HG03439 (cell line): ENCODE data around the gene MS4A4A.
"Not testable (repeated sequence)": the region's sequence is repeated elsewhere in the genome, so short reads cannot be mapped to it uniquely, and the experiment has no call there.

ENCODE experiments used
- ATAC-seq: cut with Tn5 transposase; IDR thresholded peaks from one replicate; pipeline ENCODE4 v1.9.1; 2021; ENCODE audit warnings: mild to moderate bottlenecking, moderate library complexity; ENCODE audit not compliant: unreplicated experiment

Gene MS4A4A

DNA sequence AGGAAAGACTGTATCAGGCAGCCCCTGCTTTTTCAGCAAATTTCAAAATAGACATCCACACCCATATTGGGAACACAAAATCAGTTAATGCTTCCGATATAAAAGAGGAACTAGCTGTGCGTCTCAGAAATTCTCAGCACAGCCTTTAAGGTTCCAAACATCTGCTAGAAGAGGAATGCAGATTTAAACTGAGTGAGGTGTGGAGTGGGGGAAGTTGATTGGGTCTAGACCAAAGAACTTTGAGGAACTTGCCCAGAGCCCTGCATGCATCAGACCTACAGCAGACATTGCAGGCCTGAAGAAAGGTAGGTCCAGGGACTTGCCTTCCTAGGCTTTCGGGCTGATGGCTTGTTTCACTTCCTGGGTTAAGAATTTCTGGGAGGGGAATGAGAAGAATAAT lies at the start of gene MS4A4A:
MS4A4A (plus strand) TSS at position 255 of the 400 bp plus-strand sequence; CDS start at position 265, 10 bp downstream.
- ATAC-seq = no peak

DNA sequence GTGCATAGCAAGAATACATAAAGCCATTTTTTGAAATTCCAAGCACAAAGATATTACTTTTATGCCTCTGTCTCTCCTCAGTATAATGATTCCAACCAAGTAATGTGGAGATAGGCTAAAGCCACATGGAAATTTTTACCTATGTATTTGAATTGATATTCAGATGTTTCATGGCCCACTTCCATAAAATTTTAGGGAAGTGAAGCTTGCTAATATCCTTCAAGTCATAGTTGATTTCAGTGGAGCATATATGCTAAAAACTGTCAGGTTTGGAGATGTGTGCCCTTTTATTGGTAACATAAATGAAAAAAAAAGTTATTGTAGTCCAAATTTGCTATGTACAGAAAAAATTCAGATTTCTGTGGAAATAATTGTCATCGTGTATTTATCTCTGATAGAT lies 49.8 kb upstream of the MS4A4A start:
- ATAC-seq = no peak

DNA sequence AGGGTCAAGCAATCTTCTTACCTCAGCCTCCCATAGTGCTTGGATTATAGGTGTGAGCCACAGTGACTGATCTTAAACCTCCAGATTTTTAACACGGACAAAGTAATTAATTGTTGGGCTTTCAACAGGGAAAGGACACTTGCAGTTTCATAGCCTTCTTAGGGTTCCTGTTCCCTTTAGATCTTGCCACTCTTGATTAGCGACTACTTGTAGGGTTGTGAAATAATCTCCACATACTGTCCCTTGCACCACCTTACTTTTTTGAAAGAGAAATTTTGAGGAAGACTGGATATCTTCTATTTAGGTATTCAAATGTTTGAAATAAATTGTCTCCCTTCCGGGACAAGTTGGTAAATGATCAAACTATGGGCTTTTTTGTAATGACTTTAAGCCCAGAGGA lies 45.1 kb upstream of the MS4A4A start:
- ATAC-seq = no peak

DNA sequence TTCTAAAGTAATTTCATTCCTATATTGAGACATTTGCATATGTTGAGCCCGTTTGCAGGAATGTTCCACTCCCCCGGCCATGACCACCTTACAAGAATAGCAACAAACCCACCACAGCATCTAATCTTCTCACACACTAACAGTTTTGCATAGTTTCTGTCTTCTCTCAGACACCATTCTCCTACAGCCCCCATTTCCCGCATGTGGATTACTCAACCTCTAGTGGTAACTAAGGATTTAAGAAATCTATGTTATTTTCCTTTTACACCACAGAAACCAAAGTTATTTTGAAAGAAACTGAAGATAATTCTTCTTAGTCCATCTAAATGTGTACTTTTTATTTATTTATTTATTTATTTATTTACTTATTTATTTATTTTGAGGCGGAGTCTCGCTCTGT lies 39.8 kb upstream of the MS4A4A start:
- ATAC-seq = no peak

DNA sequence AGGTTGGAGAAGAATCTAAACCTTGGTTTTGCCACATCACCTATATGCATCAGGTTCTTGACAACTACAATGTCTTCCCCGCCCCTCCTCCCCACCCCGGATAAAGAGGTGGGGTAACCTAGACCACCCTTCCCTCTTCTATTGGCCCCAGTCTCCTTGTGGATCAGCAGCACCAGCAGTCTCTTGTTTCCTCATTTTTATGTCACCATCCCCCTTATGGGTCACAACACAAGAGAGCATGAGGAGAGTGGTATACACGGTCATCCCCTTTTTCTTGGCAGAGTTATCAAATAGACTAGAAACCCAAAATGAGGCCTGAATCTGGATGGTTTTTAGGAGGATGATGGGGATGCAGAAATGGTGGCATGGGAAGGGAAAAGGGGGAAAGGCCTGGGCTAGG lies 38.7 kb upstream of the MS4A4A start:
- ATAC-seq = no peak

DNA sequence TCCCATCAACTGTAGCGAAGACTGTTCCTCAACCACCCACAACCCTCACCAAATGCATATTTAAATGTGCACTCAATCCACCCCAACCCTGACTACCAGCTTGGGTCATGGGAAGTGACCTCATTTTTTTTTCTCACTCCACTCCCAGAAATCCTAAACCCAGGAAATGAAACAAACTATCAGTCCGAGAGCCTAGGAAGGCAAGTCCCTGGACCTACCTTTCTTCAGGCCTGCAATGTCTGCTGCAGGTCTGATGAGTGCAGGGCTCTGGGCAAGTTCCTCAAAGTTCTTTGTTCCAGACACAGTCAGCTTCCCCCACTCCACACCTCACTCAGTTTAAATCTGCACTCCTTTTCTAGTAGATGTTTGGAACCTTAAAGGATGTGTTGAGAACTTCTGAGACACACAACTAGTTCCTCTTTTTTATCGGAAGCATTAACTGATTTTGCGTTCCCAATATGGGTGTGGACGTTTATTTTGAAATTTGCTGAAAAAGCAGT lies 37.7 kb upstream of the MS4A4A start, which contains the start of gene MS4A4E:
MS4A4E (minus strand) TSS at position 398 of the 500 bp plus-strand sequence. CDS start 13,082 bp downstream, outside the sequence.
- ATAC-seq = no peak

DNA sequence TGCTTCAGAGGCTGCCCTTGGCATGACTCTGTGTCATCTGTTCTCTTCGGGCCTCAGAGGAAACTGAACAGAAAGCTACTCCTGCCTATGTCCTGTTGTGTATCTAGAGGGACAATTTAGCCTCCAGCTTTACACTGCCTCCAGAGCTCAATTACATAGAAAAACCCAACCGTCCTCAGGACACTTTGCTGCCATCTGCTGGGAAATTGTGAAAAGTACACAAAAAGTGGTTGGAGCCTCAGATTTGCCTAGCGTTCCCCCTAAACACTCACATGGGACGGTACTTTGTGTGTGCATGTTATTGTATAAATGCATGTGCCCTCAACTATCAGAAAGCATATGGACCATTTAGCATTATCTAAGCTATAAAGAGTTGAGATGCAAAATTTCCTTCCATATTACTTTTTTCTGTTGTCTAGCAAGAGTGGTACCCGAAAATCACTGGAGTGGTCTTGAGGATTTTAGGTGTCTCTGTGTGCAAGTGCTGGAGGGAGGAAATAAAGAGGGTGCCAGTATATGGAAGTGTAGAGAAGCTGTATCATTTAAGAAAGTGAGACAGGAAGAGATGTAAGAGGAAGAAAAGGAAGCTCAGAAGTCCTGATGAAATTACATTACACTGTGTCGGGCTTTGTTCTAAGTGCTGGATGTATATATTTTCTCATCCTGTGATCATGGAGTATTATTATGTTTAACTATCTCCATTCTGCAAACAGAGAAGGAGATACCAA lies 28.8 kb upstream of the MS4A4A start:
- ATAC-seq = no peak

DNA sequence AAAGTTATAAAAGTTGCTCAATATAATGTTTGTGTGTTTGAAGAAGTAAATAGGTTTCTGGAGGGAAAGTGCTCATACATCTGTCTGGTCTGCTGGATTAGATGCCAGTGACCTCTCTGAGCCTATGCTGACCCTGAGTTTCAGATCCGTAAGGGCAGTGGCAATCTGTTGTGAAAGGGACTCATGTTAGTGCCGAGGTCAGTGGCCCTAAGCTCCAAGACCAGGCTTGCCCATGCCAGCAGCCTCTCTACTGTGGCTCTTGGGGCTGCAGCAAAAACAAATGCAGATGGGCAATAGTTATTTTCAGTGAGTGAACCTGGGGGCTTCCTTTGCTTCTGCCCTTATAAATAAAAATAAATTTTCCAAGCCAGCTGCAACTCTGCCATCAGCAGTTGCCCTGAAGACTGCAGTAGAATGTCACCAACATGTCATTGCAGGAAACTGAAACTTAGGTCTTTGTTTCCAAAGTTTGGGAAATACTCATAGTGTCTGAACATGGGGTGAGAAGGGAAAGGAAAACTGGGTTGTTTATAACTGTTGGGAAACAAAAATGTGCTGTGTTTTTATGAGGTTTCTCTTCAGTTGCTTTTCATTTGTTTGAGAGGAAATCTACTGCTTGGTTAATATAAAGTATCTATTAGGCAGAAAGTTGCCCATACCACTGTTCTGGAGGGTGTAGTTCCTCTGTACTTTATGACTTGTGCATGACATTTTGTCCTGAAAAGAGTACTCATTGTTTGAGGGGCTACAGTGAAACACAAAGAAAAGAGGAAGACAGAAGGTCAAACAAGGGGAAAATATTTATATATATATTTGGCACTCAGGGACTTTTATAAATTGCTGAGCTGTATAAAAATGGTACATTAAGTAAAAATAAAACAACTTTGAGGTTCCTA lies 28.0 kb upstream of the MS4A4A start:
- no peak for ATAC-seq

DNA sequence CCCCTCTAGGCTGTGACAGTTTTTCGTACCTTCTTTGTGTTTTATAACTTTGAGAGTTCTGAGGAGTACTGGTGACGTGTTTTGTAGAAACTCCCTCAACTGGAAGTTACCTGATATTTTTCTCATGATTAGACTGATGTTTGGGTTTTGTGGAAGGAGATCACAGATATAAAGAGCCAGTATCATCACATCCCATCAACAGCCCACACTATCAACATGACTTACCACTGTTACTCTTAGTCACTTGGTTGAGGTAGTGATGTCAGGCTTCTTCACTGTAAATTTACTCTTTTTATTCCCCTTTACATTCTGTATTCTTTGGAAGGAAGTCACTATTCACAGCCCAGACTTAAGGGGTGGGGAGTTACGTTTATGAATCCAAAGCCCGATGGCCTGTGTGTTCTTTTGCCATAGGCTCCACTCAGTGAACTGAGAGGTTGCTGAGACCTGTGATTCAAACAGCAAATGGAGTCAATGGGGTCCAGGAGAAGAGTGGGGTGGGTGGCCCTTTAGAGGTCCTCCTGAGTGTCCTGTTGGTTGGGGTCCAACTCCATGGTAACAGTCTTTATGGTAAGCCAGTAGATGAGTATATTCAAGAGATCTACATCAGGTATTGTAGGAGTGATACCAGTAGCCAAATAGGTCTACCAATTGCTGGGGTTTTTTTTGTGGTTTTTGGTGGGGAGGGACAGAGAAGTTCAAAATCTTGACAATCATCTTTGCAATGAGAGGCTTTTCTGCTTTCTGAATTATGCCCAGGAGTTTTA lies 22.3 kb upstream of the MS4A4A start:
- no peak for ATAC-seq

DNA sequence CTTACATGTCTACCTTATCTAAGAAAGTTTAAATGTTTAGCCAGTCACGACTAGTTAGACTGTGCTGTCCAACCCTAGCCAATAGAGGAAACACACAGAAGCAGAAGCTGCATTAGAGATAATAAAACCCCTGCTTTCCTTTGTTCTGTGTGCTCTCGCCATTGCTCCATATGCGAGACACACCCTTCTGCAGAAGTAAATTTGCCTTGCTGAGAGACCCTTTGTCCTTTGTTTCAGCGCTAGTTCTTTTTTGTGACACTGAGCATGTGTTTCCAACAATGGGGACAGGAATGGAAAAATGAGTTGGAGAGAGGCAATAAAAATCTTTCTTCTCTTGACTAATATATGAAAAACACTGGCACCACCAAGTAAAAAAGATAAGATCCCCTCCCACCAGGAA lies 19.5 kb upstream of the MS4A4A start:
- ATAC-seq = no peak

DNA sequence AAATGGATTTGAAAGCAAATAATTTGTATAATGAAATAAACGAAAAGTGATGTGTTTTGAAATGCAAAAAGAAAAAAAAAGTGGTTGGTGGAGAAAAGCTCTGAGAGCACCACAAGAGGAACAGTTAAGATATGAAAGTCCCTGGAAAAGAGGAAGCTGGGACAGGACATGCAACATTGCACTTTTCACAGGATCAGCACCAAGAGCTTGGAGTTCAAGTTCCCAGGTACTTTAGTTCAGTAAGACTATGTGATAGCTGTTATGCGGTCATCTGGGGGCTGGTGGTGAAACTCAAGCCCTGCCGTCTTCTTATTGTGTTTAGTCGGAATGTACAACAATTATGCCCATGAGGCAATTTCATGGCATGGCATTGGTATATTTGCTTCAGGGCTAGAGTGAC lies 17.1 kb upstream of the MS4A4A start:
- ATAC-seq = no peak

DNA sequence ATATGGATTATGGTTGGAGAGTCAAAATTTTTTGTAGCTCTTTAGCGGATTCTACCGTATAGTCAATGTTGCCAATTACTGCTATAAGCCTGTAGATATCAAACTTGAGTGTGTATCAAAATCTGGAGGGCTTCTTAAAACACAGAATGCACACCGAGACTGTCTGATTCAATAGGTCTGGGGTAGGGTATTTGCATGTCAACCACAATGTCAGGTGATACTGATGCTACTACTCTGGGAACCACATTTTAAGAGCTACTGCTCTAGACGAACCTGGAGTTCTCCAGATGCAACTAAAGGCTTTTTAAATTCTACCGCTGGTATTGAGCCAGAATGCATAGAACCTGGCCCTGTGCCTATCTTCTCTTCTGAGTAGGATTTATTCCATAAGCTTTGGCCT lies 15.8 kb upstream of the MS4A4A start:
- no peak for ATAC-seq

DNA sequence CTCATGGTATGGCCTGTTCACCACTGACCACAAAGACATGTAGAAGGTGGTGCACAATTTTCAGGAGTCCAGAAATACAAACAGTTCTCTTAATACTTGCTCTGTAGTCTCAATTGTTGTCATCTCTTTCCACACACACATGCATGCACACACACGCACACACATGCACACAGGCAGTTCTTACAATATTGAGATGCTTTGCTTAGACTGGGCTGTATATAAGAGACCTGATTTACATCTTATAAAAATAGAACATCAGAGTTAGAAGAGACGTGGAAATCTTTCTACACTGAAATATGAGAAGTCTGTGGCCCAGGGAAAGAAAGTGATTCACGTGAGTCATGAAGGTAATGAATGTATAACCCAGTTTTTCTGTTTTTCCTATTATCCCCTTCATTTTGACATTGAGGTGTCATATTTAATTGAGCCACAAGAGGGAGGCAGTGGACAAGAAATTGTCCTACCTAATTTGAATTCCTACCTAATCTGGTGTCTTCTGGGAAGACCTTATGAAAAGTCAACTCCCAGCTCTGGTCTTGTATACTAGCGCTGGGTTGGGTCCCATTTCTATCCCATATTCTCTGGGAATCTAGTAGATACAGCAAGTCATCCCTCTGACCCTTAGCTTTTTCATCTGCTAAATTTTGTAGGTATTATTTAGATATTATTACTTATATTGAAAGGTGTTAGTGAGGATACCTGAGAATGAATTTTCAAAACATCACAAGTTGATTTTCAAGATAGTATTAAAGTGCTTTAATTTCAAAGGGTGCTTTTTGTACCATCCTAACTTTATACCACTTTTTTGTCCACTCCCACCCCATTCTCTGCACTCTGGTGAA lies 14.9 kb upstream of the MS4A4A start:
- ATAC-seq = no peak

DNA sequence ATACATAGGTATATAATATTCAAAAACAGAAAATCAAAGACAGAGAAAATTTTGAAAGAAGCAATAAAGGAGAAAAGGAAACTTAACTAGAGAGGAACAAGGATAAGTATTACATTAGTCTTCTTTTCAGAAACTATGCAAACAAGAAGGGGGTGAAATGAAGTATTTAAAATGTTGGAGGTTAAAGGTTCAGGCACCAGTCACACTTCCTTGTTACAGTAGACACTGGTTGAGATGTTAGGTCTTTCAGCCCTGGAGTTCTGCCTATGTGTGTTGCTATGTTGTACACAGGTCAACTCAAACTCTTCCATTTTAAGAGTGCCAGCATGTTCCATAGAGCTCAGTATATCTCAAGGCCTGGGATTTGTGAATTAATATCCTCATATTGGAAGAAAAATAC lies 6.0 kb upstream of the MS4A4A start:
- ATAC-seq = no peak

DNA sequence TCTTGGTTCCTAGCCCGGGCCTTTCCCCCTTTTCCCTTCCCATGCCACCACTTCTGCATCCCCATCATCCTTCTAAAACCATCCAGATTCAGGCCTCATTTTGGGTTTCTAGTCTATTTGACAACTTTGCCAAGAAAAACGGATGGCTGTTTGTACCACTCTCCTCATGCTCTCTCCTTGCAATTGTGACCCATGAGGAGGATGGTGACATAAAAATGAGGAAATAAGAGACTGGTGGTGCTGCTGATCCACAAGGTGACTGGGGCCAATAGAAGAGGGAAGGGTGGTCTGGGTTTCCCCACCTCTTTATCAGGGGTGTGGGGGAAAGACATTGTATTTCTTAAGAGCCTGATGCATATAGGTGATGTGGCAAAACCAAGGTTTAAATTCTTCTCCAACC lies 1.0 kb downstream of the MS4A4A start:
- ATAC-seq = no peak

DNA sequence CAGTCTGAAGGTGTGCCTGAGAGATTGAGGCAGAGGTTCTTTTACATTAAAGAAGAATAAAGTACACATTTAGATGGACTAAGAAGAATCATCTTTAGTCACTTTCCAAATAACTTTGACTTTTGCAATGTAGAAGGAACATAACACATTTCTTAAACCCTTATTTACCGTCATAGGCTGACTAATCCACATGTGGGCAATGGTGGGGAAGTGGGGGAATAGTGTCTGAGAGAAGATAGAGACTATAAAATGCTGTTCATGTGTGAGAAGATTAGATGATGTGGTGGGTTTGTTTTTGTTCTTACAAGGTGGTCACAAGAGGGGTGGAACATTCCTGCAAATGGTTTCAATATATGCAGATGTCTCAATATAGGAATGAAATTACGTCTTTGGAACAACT lies 1.8 kb downstream of the MS4A4A start:
- ATAC-seq = no peak

DNA sequence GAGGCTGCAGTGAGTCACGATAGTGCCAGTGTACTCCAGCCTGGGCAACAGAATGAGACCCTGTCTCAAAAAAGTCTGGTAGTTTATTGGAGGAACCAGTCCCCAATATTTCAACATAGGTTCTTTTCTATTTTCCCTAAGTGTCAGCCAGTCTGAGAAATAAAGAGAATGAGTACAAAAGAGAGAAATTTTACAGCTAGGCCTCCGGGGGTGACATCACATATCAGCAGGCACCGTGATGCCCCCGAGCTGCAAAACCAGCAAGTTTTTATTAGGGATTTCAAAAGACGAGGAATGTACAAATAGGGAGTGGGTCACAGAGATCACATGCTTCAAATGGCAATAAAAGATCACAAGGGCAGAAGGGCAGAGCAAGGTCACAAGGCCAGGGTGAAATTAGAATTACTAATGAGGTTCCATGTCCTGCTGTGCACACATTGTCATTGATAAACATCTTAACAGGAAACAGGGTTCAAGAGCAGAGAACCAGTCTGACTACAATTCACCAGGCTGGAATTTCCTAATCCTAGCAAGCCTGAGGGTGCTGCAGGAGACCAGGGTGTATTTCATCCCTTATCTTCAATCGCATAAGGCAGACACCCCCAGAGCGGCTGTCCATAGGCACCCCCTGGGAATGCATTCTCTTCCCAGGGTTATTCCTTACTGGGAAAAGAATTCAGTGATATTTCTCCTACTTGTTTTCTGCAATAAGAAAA lies 5.1 kb downstream of the MS4A4A start:
- ATAC-seq = not testable (repeated sequence)

DNA sequence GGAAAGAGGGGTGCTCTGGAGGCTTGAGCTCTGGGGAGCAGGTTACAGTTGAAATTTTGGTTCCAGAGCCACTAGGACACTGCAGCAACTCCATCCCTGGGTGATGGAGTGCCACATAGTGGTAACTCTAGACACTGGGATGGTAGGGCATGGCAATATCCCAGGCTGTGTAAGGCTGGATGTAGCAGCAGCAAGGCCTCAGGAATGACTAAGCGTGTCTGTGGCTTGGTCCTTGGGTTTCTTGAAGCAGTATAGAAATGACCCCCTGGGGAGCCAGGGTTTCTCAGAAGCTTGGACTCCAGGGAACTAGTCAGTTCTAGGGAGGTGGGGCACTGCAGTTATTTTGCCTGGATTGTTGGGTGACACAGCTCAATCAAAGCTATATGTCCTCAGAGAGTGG lies 8.1 kb downstream of the MS4A4A start:
- no peak for ATAC-seq

DNA sequence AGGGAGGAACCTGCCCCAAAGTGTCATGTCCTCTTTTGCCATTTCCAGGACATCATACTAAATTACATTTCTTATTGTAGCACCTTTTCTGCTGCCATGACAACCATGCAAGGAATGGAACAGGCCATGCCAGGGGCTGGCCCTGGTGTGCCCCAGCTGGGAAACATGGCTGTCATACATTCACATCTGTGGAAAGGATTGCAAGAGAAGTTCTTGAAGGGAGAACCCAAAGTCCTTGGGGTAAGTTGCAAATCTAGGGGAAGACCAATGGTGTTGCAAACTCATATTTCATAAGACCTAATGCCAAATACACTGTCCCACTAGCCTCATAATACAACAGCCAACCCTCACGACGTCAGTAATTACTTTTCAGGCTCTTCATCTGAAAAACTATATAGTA lies 11.7 kb downstream of the MS4A4A start:
- ATAC-seq = no peak

DNA sequence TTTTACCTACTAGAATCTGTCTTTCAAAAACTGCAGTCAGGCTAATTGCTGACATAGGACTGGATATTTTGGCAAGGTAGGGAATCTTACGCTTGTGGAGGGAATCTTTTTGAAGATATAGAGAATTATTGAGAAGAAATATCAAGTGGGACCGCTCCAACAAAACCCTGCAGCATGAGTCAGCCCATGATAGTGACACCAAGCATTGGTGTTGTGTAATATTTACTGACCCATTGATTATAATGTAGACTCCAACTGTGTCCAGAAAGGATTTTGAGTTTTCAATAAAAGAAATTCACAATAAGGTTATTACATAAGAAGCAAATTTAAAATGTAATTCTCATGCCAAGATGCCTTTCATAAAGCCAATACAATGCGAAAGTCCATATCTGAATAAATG lies 20.7 kb downstream of the MS4A4A start:
- ATAC-seq = no peak
